Suprapubic skin (tissue), 4 donors: ENCODE results near the gene TBRG4. TPM values are rescaled to one million over a fixed set of nuclear protein-coding genes. Genes with fewer than 3 reads are reported as not detected.

Experiments
- DNase-seq, 2 donors: peaks; one replicate each; pipeline ENCODE4 v3.0.0-alpha.2; 2019; ENCODE audit warnings: low spot score in 2 of 2
- H3K27ac ChIP-seq: fragments of 200-600 bp; sonication (generic); one replicate; pipeline ENCODE4 v1.5.1; 2019
- H3K27me3 ChIP-seq: fragments of 200-600 bp; sonication (generic); one replicate; pipeline ENCODE4 v1.5.1; 2019
- H3K36me3 ChIP-seq: fragments of 200-600 bp; sonication (generic); one replicate; pipeline ENCODE4 v1.5.1; 2019
- H3K4me1 ChIP-seq: fragments of 200-600 bp; sonication (generic); one replicate; pipeline ENCODE4 v1.5.1; 2019
- H3K4me3 ChIP-seq: fragments of 200-600 bp; sonication (generic); one replicate; pipeline ENCODE4 v1.5.1; 2019; ENCODE audit warnings: mild to moderate bottlenecking
- H3K9me3 ChIP-seq: fragments of 200-600 bp; sonication (generic); one replicate; pipeline ENCODE4 v1.5.1; 2019
- CTCF ChIP-seq, 2 donors: fragments of 200-600 bp in 1 of 2; fragments of 450-650 bp in 1 of 2; sonication (generic) in 1 of 2; IDR thresholded peaks; one replicate each; pipeline ENCODE4 v1.5.1; 2016 to 2019; ENCODE audit warnings: antibody characterized with exemption in 2 of 2, mild to moderate bottlenecking in 1 of 2, moderate library complexity in 1 of 2
- EP300 ChIP-seq: sonication (generic); formaldehyde crosslinking; IDR thresholded peaks from one replicate; pipeline ENCODE4 v1.6.1; 2017; ENCODE audit warnings: antibody characterized with exemption
- POLR2A ChIP-seq, 2 donors: fragments of 450-650 bp; IDR thresholded peaks; one replicate each; pipeline ENCODE4 v1.6.1; 2017; ENCODE audit warnings: antibody characterized with exemption in 2 of 2, mild to moderate bottlenecking in 2 of 2, moderate library complexity in 2 of 2
- POLR2AphosphoS5 ChIP-seq, 3 donors: sonication (generic); formaldehyde crosslinking; IDR thresholded peaks; one replicate each; pipeline ENCODE4 v1.6.1; 2017; ENCODE audit warnings: antibody characterized with exemption in 3 of 3
- WGBS: methylation state at CpG from one replicate; pipeline ENCODE4 v1.1.5; 2018; 5-methylcytosine and 5-hydroxymethylcytosine counted together
- total RNA-seq, 4 donors: library from RNA; depleted of rRNA; stranded (reverse); fragments of >200 nt; gene quantifications; one replicate each; pipeline ENCODE4 v1.1.0, GENCODE V29; 2016

Gene TBRG4
- total RNA-seq, 4 donors from 2014 or later: 49.9 to 82.8 (median 68.9) TPM

- DNase-seq: peak in 1 of 2 donors; percentile 44
- H3K27ac ChIP-seq: no peak overlapping the region
- H3K9me3 ChIP-seq: no peaks in the 10 kb centered on the region
- peaks cover 53% of the 10 kb centered on the region for H3K36me3 ChIP-seq
- 72% methylated on average over 7 of the region's 10 CpGs for WGBS
- H3K27me3 ChIP-seq: no peaks in the 10 kb centered on the region
- no peak overlapping the region for H3K4me3 ChIP-seq
- TF ChIP-seq EP300 (no peak), POLR2AphosphoS5 (IDR thresholded peaks at IDR 0.05) (no peak), POLR2A (IDR thresholded peaks at IDR 0.05) (no peak), CTCF (IDR thresholded peaks at IDR 0.05) (no peak)
- H3K4me1 ChIP-seq: peaks cover 6% of the 10 kb centered on the region
Observed at GRCh38 chr7:45098983-45099839, 12.3 kb downstream of the TBRG4 start.

GRCh38 chr7:45092931-45093235, 18.6 kb downstream of the TBRG4 start:
- DNase-seq: no peak
- WGBS: 84% methylated on average over 3 of the region's 3 CpGs
- TF ChIP-seq POLR2A (IDR thresholded peaks at IDR 0.05) (no peak), CTCF (IDR thresholded peaks at IDR 0.05) (no peak), POLR2AphosphoS5 (IDR thresholded peaks at IDR 0.05) (no peak), EP300 (no peak)
- Histone ChIP-seq H3K27me3 (peaks cover 5% of the 10 kb centered on the region), H3K4me1 (peaks cover 13% of the 10 kb centered on the region), H3K36me3 (no peaks in the 10 kb centered on the region), H3K27ac (no peak overlapping the region), H3K4me3 (no peak overlapping the region), H3K9me3 (no peaks in the 10 kb centered on the region)

GRCh38 chr7:45092100-45092930, 19.2 kb downstream of the TBRG4 start:
- H3K27ac ChIP-seq: no peak overlapping the region
- no peaks in the 10 kb centered on the region for H3K9me3 ChIP-seq
- H3K4me3 ChIP-seq: no peak overlapping the region
- H3K27me3 ChIP-seq: peaks cover 5% of the 10 kb centered on the region
- WGBS: 53% methylated on average over 7 of the region's 7 CpGs
- TF ChIP-seq CTCF (IDR thresholded peaks at IDR 0.05): no peak
- no peak for TF ChIP-seq POLR2AphosphoS5 (IDR thresholded peaks at IDR 0.05)
- no peak for TF ChIP-seq POLR2A (IDR thresholded peaks at IDR 0.05)
- TF ChIP-seq EP300: no peak
- no peaks in the 10 kb centered on the region for H3K36me3 ChIP-seq
- no peak for DNase-seq
- H3K4me1 ChIP-seq: peaks cover 13% of the 10 kb centered on the region

- Histone ChIP-seq H3K9me3 (no peaks in the 10 kb centered on the region), H3K4me3 (peak overlapping the region; percentile 59), H3K27me3 (peaks cover 5% of the 10 kb centered on the region), H3K36me3 (no peaks in the 10 kb centered on the region), H3K27ac (no peak overlapping the region), H3K4me1 (peaks cover 13% of the 10 kb centered on the region)
- TF ChIP-seq EP300 (no peak), POLR2AphosphoS5 (IDR thresholded peaks at IDR 0.05) (no peak), CTCF (IDR thresholded peaks at IDR 0.05) (no peak), POLR2A (IDR thresholded peaks at IDR 0.05) (no peak)
- peak in 1 of 2 donors; percentile 76 for DNase-seq
- WGBS: 0% methylated on average over 9 of the region's 22 CpGs
Observed at GRCh38 chr7:45089341-45089891, 22.1 kb downstream of the TBRG4 start.
